Neural crest cell (in vitro differentiated cells): ENCODE data around the gene NT5M. TPM values are rescaled to one million over a fixed set of nuclear protein-coding genes. Genes with fewer than 3 reads are reported as not detected.
A peak's percentile ranks its signal among the peaks of the same experiment; 100 is the strongest.

Experiments used
- DNase-seq: peaks from one replicate; pipeline ENCODE4 v3.0.0; 2021; ENCODE audit warnings: low read depth, mixed read lengths, low spot score
- H3K27ac Mint-ChIP-seq: one replicate; pipeline ENCODE4 v1.8.0; 2021; ENCODE audit warnings: mild to moderate bottlenecking, mixed read lengths; ENCODE audit not compliant: unreplicated experiment
- H3K27me3 Mint-ChIP-seq: 2 replicates; pipeline ENCODE4 v1.8.0; 2021; ENCODE audit warnings: low read depth, mild to moderate bottlenecking, mixed read lengths
- H3K36me3 Mint-ChIP-seq: 2 replicates; pipeline ENCODE4 v1.8.0; 2021; ENCODE audit warnings: low read depth, mild to moderate bottlenecking, mixed read lengths
- H3K4me1 Mint-ChIP-seq: 2 replicates; pipeline ENCODE4 v1.8.0; 2021; ENCODE audit warnings: mixed read lengths
- H3K4me3 Mint-ChIP-seq: one replicate; pipeline ENCODE4 v1.8.0; 2021; ENCODE audit warnings: mild to moderate bottlenecking, mixed read lengths
- H3K9me3 Mint-ChIP-seq: 2 replicates; pipeline ENCODE4 v1.8.0; 2021; ENCODE audit warnings: mixed read lengths
- total RNA-seq: library from RNA; stranded (reverse); gene quantifications from 2 replicates; pipeline ENCODE4 v1.2.1, GENCODE V29; 2021
- TF ChIP-seq, protein P1 (sequence below): fragments of 200-600 bp; sonication (generic); conservative IDR thresholded peaks from 2 replicates; pipeline ENCODE4 v1.5.0; 2021; ENCODE audit warnings: antibody characterized with exemption, mild to moderate bottlenecking

NT5M gene
- total RNA-seq, 1 donor from 2014 or later = 10.3 TPM

GRCh38 chr17:17305281-17305801, 2.2 kb downstream of the NT5M start:
- peaks cover 8% of the 10 kb centered on the region for H3K36me3 Mint-ChIP-seq
- peaks cover 11% of the 10 kb centered on the region for H3K27me3 Mint-ChIP-seq
- H3K9me3 Mint-ChIP-seq = no peaks in the 10 kb centered on the region
- DNase-seq = no peak
- H3K4me1 Mint-ChIP-seq = peaks cover 24% of the 10 kb centered on the region
- H3K4me3 Mint-ChIP-seq = peak overlapping the region; percentile 88
- no peak overlapping the region for H3K27ac Mint-ChIP-seq
- TF ChIP-seq, protein P1, sequence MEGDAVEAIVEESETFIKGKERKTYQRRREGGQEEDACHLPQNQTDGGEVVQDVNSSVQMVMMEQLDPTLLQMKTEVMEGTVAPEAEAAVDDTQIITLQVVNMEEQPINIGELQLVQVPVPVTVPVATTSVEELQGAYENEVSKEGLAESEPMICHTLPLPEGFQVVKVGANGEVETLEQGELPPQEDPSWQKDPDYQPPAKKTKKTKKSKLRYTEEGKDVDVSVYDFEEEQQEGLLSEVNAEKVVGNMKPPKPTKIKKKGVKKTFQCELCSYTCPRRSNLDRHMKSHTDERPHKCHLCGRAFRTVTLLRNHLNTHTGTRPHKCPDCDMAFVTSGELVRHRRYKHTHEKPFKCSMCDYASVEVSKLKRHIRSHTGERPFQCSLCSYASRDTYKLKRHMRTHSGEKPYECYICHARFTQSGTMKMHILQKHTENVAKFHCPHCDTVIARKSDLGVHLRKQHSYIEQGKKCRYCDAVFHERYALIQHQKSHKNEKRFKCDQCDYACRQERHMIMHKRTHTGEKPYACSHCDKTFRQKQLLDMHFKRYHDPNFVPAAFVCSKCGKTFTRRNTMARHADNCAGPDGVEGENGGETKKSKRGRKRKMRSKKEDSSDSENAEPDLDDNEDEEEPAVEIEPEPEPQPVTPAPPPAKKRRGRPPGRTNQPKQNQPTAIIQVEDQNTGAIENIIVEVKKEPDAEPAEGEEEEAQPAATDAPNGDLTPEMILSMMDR = no peak

DNA sequence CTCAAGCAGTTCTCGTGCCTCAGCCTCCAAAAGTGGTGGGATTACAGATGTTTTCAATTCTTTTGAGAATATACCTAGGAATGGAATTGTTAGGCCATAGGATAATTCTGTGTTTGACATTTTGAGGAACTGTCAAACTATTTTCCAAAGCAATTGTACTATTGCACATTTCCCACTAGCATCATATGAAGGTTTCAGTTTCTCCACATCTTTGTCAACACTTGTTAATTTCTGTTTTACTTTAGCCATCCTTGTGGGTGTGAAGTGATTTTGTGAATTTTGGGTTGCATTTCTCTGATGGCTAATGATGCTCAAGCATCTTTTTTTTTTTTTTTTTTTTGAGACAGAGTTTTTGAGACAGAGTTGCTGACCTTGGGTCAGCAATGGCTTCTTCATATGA, 6.2 kb downstream of the NT5M start:
- peaks cover 19% of the 10 kb centered on the region for H3K36me3 Mint-ChIP-seq
- TF ChIP-seq, protein P1 = no peak
- DNase-seq = no peak
- peaks cover 3% of the 10 kb centered on the region for H3K9me3 Mint-ChIP-seq
- no peak overlapping the region for H3K4me3 Mint-ChIP-seq
- no peak overlapping the region for H3K27ac Mint-ChIP-seq
- H3K4me1 Mint-ChIP-seq = peaks cover 10% of the 10 kb centered on the region
- H3K27me3 Mint-ChIP-seq = peaks cover 6% of the 10 kb centered on the region

- peaks cover 3% of the 10 kb centered on the region for H3K9me3 Mint-ChIP-seq
- peak overlapping the region; percentile 81 for H3K27ac Mint-ChIP-seq
- H3K27me3 Mint-ChIP-seq = no peaks in the 10 kb centered on the region
- no peak for DNase-seq
- peaks cover 19% of the 10 kb centered on the region for H3K36me3 Mint-ChIP-seq
- TF ChIP-seq, protein P1 = peak; percentile 59
- H3K4me1 Mint-ChIP-seq = no peaks in the 10 kb centered on the region
- H3K4me3 Mint-ChIP-seq = no peak overlapping the region
These were observed 10.3 kb downstream of the NT5M start for GRCh38 chr17:17313350-17313991.

DNA sequence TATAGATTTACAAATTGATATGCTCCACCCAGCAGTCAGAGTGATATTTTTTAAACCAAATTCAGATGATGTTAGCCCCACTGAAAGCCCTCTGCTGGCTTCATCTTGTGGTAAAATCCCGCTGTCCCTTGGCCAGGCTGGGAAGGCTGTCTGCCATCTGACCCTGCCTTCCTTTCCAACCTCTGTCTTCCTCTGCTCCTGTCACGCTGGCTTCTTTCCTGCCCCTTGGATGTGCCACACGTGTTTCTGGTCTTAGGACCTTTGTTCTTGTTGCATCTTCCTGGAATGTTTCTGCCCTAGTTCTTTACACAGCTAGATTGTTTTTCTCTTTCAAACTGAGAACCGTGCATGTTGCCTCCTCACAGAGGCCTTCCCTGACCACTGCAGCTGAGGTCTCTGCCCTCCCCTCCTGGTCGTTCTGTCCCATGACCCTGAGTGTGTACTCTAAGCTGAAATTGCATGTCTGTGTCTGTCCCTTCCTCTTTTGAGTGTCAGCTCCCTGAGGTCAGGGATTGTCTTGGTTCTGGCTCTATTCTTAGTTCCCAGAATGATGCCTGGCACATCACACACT, 11.4 kb downstream of the NT5M start:
- no peak for DNase-seq
- Mint-ChIP-seq H3K36me3 (peaks cover 15% of the 10 kb centered on the region), H3K27ac (no peak overlapping the region), H3K9me3 (peaks cover 3% of the 10 kb centered on the region), H3K27me3 (no peaks in the 10 kb centered on the region), H3K4me1 (no peaks in the 10 kb centered on the region), H3K4me3 (no peak overlapping the region)
- TF ChIP-seq, protein P1 = no peak

DNA sequence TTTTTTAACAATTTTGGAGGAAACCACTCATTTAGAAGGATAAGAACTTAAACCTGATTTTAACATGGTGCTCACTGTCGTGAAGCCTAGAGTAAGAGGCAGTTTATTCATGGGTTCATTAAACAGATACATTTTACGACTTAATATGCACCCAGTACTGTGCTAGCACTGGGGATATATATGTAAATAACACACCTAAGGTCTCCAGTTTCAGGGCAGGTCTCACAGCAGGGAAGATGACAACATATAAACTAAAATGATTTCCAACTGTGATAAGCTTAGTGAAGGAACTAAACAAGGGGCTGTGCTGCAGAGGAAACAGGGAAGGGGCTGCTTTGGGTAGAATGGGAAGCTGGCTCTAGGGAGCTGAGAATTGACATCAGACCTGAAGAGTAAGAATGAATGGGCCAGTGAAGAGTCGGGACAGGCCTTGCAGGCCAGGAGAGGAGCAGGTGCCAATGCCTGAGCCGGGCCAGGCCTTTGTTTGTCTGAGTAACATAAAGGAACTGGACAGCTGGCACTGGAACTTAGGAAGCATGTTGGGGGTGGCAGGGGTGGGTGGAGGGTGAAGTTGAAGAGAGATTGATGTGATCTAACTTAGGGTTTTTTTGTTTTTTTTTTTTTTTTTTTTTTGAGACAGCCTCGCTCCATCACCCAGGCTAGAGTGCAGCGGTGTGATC, 12.1 kb downstream of the NT5M start:
- Mint-ChIP-seq H3K4me1 (no peaks in the 10 kb centered on the region), H3K27me3 (no peaks in the 10 kb centered on the region), H3K27ac (no peak overlapping the region), H3K4me3 (no peak overlapping the region), H3K36me3 (peaks cover 12% of the 10 kb centered on the region), H3K9me3 (peaks cover 3% of the 10 kb centered on the region)
- no peak for DNase-seq
- TF ChIP-seq, protein P1 = no peak
